GM12878 (cell line): Measurements from ENCODE around the gene GINM1. TPM values are rescaled to one million over a fixed set of nuclear protein-coding genes. Genes with fewer than 3 reads are reported as not detected.

Experiments used
- ATAC-seq: fragments of 200-7000 bp; cut with Tn5 transposase; 3 replicates; pipeline ENCODE4 v1.9.1; 2020; ENCODE audit warnings: mild to moderate bottlenecking, moderate library complexity
- BruUV-seq: library from RNA; stranded (reverse); fragments of 400-500 nt; replicated peaks from 2 replicates; lab custom pipeline; 2021; lab: Mats Ljungman, UMichigan
- CTCF ChIA-PET: fragments of 300-600 bp; sonication (Branson Sonifier 250); formaldehyde crosslinking; extraction: SDS; loops from one replicate; lab custom pipeline; 2021; ENCODE audit warnings: inconsistent platforms; lab: Yijun Ruan, JAX
- POLR2A ChIA-PET: fragments of 350-600 bp; formaldehyde crosslinking; extraction: SDS; loops from one replicate; lab custom pipeline; 2021; ENCODE audit warnings: inconsistent platforms; lab: Charles Lee
- RAD21 ChIA-PET: fragments of 300-600 bp; sonication (Branson Sonifier 250); formaldehyde crosslinking; loops from one replicate; lab custom pipeline; 2023; ENCODE audit warnings: antibody characterized with exemption; ENCODE audit not compliant: unreplicated experiment; lab: Charles Lee
- SMC1A ChIA-PET: fragments of 300-600 bp; sonication (Branson Sonifier 250); formaldehyde crosslinking; loops from one replicate; lab custom pipeline; 2023; ENCODE audit not compliant: unreplicated experiment, uncharacterized antibody; lab: Charles Lee
- DNase-seq: peaks from one replicate; pipeline ENCODE4 v3.0.0-alpha.2; 2011; ENCODE audit warnings: low read depth, low spot score
- FAIRE-seq: peaks from 3 replicates; lab custom pipeline; 2011; peaks lifted over from hg19 to GRCh38; lab: Jason Lieb, UNC
- H2AFZ ChIP-seq: 2 replicates; pipeline ENCODE4 v1.6.0; 2011; ENCODE audit warnings: low read depth, low read length, control low read depth; ENCODE audit not compliant: control insufficient read depth
- H3K27ac ChIP-seq: 2 replicates; pipeline ENCODE4 v1.5.1; 2011; ENCODE audit warnings: control low read depth; ENCODE audit not compliant: control insufficient read depth, insufficient read depth
- H3K27me3 ChIP-seq, 2 experiments: replicated peaks in 1 of 2; 2 replicates each; pipeline versions ENCODE4 v1.6.0 to v1.6.1; 2011; ENCODE audit warnings: low read length in 1 of 2; ENCODE audit not compliant: control insufficient read depth in 2 of 2, insufficient read depth in 2 of 2
- H3K36me3 ChIP-seq, 2 experiments: 2 replicates each; pipeline ENCODE4 v1.5.1; 2011; ENCODE audit warnings: low read length in 1 of 2; ENCODE audit not compliant: control insufficient read depth in 2 of 2, insufficient read depth in 2 of 2
- H3K4me1 ChIP-seq: 2 replicates; pipeline ENCODE4 v1.6.1; 2011; ENCODE audit warnings: mild to moderate bottlenecking, low read length, moderate library complexity, mixed read lengths; ENCODE audit not compliant: control insufficient read depth, insufficient read depth
- H3K4me2 ChIP-seq: 2 replicates; pipeline ENCODE4 v1.6.0; 2011; ENCODE audit warnings: control low read depth; ENCODE audit not compliant: control insufficient read depth, insufficient read depth
- H3K4me3 ChIP-seq: fragments of 200-600 bp; sonication (generic); 2 replicates; pipeline ENCODE4 v1.5.1; 2016
- H3K79me2 ChIP-seq: 2 replicates; pipeline ENCODE4 v1.6.0; 2011; ENCODE audit warnings: low read length; ENCODE audit not compliant: control insufficient read depth, insufficient read depth
- H3K9ac ChIP-seq: 2 replicates; pipeline ENCODE4 v1.8.0; 2011; ENCODE audit warnings: low read length, control low read depth, mixed read lengths; ENCODE audit not compliant: control insufficient read depth, insufficient read depth
- H3K9me3 ChIP-seq: replicated peaks from 3 replicates; pipeline ENCODE4 v1.5.1; 2011; ENCODE audit warnings: mild to moderate bottlenecking, low read length; ENCODE audit not compliant: control insufficient read depth, insufficient read depth
- H4K20me1 ChIP-seq: 2 replicates; pipeline ENCODE4 v1.6.0; 2011; ENCODE audit not compliant: control insufficient read depth, insufficient read depth
- ESRRA ChIP-seq: IDR thresholded peaks from 2 replicates; pipeline ENCODE4 v1.6.1; 2012; ENCODE audit warnings: mild to moderate bottlenecking, low read length, improper control_type of control experiment
- IKZF2 ChIP-seq, 2 experiments: fragments of 450-650 bp; IDR thresholded peaks; 2 replicates each; pipeline ENCODE4 v1.6.1; 2017; ENCODE audit warnings: mild to moderate bottlenecking in 2 of 2, moderate library complexity in 2 of 2
- MEF2A ChIP-seq: IDR thresholded peaks from 2 replicates; pipeline ENCODE4 v1.6.1; 2011; ENCODE audit warnings: low read depth, mild to moderate bottlenecking, low read length, moderate library complexity; ENCODE audit not compliant: insufficient read depth
- MEF2B ChIP-seq: fragments of 450-650 bp; IDR thresholded peaks from 2 replicates; pipeline ENCODE4 v1.6.1; 2018; ENCODE audit warnings: mild to moderate bottlenecking, moderate library complexity; ENCODE audit not compliant: partially characterized antibody, poor library complexity, severe bottlenecking
- NR2F1 ChIP-seq: fragments of 450-650 bp; conservative IDR thresholded peaks from 2 replicates; pipeline ENCODE4 v1.6.1; 2017; ENCODE audit warnings: mild to moderate bottlenecking
- TCF3 ChIP-seq: IDR thresholded peaks from 2 replicates; pipeline ENCODE4 v1.6.1; 2012; ENCODE audit warnings: low read depth, mild to moderate bottlenecking, low read length, borderline replicate concordance; ENCODE audit not compliant: insufficient read depth
- ZNF274 ChIP-seq: IDR thresholded peaks from one replicate; pipeline ENCODE4 v1.8.0; 2011; ENCODE audit not compliant: insufficient read length, insufficient read depth
- WGBS: methylation state at CpG from one replicate; pipeline ENCODE4 v1.1.6; 2016; ENCODE audit warnings: low lambda C conversion rate; ENCODE audit not compliant: insufficient replicate concordance, insufficient coverage; ENCODE audit errors: missing lambda C conversion rate; 5-methylcytosine and 5-hydroxymethylcytosine counted together
- in situ Hi-C: fragments of 300-500 bp; cut with MboI; formaldehyde crosslinking; loops from 9 replicates; pipeline ENCODE4 v1.14.3; 2018; ENCODE audit warnings: mixed read lengths
- intact Hi-C: fragments of 100-400 bp; cut with micrococcal nuclease; formaldehyde crosslinking; loops from one replicate; pipeline ENCODE4 v1.14.2; 2022; ENCODE audit not compliant: unreplicated experiment
- polyA plus RNA-seq, 11 experiments: library from polyadenylated mRNA; depleted of rRNA in 4 of 11; unstranded in 6 of 11; stranded (reverse) in 5 of 11; fragments of >200 nt; fragmentation: Nextera tagmentation in 4 of 11; fragmentation: Illumina TruSeq in 1 of 11; extraction: Ambion mirVana in 4 of 11; extraction: Trizol in 1 of 11; gene quantifications; 1 replicate in 1 of 11; 2 replicates in 10 of 11; pipeline versions ENCODE4 v1.2.1 to v1.2.3, GENCODE V29; 2011 to 2016; ENCODE audit warnings: inconsistent platforms in 2 of 11, missing spikeins in 2 of 11, low read depth in 1 of 11
- total RNA-seq, 4 experiments: library from RNA; depleted of rRNA in 3 of 4; stranded (reverse); fragments of >200 nt in 3 of 4; fragmentation: Illumina TruSeq in 1 of 4; extraction: Trizol in 1 of 4; gene quantifications; 2 replicates each; pipeline versions ENCODE4 v1.2.1 to v1.2.3, GENCODE V29; 2013 to 2021
- TF ChIP-seq, protein P1 (sequence below): IDR thresholded peaks from 2 replicates; pipeline ENCODE4 v1.6.1; 2012; ENCODE audit warnings: low read length, inconsistent platforms
- TF ChIP-seq, protein P2 (sequence below): IDR thresholded peaks from 2 replicates; pipeline ENCODE4 v1.6.1; 2011; ENCODE audit warnings: low read depth, mild to moderate bottlenecking, low read length, moderate library complexity, borderline replicate concordance; ENCODE audit errors: extremely low read depth
- TF ChIP-seq, protein P3 (sequence below): IDR thresholded peaks from 2 replicates; pipeline ENCODE4 v1.6.1; 2011; ENCODE audit warnings: low read depth, low read length, improper control_type of control experiment, borderline replicate concordance

Gene GINM1
- total and polyA plus RNA-seq, 10 of the 15 experiments (the other 5 are each of a cell fraction or from before 2014, with no cell fraction given): 10.6 to 38.1 (median 30.8) TPM

DNA sequence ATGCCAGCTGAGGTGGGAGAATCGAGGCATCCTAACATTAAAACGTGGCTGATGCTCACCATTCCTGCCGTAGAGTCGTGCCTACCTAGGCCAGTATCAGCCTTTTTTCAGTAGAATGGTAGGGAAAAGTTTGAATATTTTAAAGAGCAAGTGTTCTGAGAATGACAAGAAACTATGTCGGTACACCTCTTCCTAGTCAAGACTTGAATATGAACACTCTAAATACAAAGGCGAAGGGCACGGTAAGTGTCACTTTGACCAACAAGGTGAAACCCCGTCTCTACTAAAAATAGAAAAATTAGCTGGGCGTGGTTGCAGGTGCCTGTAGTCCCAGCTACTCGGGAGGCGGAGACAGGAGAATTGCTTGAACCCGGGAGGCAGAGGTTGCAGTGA lies 1.0 kb downstream of the GINM1 start:
- H3K4me3 ChIP-seq: peak overlapping the region; percentile 97
- no peaks in the 10 kb centered on the region for H3K9me3 ChIP-seq
- peak overlapping the region; percentile 77 for H3K4me2 ChIP-seq
- FAIRE-seq: no peak
- H2AFZ ChIP-seq: peak overlapping the region; percentile 86
- peaks cover 13% of the 10 kb centered on the region; the same call in 1 of the 2 replicates for H3K4me1 ChIP-seq
- in situ Hi-C loops: no loop called here
- CTCF ChIA-PET: interaction anchor here (0.7 kb wide), 1 partner anchor 67 kb away, joined by 3 read pairs; no protein-coding TSS in a partner anchor
- SMC1A ChIA-PET: interaction anchor here (1.6 to 1.7 kb wide), 3 partner anchors 13 to 151 kb away, joined by 4 to 5 read pairs (median 4); partner anchors contain the start of gene LATS1
- peak; percentile 26 for ATAC-seq
- POLR2A ChIA-PET: interaction anchor here (0.6 to 2.0 kb wide), 2 partner anchors 76 to 151 kb away, joined by 4 to 6 read pairs; no protein-coding TSS in a partner anchor
- no peaks in the 10 kb centered on the region for H3K27me3 ChIP-seq
- peak overlapping the region; percentile 94 for H3K27ac ChIP-seq
- RAD21 ChIA-PET: interaction anchor here (0.9 to 2.2 kb wide), 3 partner anchors 20 to 150 kb away, joined by 3 to 8 read pairs (median 3); no protein-coding TSS in a partner anchor
- H3K36me3 ChIP-seq: no peaks in the 10 kb centered on the region
- 1% methylated on average over 12 of the region's 12 CpGs for WGBS
- no peaks in the 10 kb centered on the region for H4K20me1 ChIP-seq
- peaks cover 50% of the 10 kb centered on the region for H3K79me2 ChIP-seq
- no peak for DNase-seq
- no peak for TF ChIP-seq IKZF2 (IDR thresholded peaks at IDR 0.05)
- no peak for TF ChIP-seq ESRRA
- TF ChIP-seq MEF2B: peak; percentile 64
- TF ChIP-seq, protein P1, sequence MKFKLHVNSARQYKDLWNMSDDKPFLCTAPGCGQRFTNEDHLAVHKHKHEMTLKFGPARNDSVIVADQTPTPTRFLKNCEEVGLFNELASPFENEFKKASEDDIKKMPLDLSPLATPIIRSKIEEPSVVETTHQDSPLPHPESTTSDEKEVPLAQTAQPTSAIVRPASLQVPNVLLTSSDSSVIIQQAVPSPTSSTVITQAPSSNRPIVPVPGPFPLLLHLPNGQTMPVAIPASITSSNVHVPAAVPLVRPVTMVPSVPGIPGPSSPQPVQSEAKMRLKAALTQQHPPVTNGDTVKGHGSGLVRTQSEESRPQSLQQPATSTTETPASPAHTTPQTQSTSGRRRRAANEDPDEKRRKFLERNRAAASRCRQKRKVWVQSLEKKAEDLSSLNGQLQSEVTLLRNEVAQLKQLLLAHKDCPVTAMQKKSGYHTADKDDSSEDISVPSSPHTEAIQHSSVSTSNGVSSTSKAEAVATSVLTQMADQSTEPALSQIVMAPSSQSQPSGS: peak; percentile 43; the same call in 1 of the 2 replicates
- no peak; the same call in 1 of the 2 replicates for TF ChIP-seq NR2F1
- TF ChIP-seq, protein P2, sequence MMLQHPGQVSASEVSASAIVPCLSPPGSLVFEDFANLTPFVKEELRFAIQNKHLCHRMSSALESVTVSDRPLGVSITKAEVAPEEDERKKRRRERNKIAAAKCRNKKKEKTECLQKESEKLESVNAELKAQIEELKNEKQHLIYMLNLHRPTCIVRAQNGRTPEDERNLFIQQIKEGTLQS: no peak
- TF ChIP-seq TCF3: no peak
- TF ChIP-seq, protein P3, sequence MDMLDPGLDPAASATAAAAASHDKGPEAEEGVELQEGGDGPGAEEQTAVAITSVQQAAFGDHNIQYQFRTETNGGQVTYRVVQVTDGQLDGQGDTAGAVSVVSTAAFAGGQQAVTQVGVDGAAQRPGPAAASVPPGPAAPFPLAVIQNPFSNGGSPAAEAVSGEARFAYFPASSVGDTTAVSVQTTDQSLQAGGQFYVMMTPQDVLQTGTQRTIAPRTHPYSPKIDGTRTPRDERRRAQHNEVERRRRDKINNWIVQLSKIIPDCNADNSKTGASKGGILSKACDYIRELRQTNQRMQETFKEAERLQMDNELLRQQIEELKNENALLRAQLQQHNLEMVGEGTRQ: no peak
- 0 out of 2 replicates have a peak, but pooled peaks have one; percentile 53 for TF ChIP-seq MEF2A
- TF ChIP-seq ZNF274: no peak
- intact Hi-C loops: loop anchor here (2.0 to 5.0 kb wide), 4 partner anchors 82 to 180 kb away; partner anchors contain the start of genes KATNA1, LATS1, NUP43 and PCMT1
- no TSS peak for BruUV-seq
- H3K9ac ChIP-seq: peak overlapping the region; percentile 96
